ENCODE measurements around the gene ALG12.

ALG12 gene

DNA sequence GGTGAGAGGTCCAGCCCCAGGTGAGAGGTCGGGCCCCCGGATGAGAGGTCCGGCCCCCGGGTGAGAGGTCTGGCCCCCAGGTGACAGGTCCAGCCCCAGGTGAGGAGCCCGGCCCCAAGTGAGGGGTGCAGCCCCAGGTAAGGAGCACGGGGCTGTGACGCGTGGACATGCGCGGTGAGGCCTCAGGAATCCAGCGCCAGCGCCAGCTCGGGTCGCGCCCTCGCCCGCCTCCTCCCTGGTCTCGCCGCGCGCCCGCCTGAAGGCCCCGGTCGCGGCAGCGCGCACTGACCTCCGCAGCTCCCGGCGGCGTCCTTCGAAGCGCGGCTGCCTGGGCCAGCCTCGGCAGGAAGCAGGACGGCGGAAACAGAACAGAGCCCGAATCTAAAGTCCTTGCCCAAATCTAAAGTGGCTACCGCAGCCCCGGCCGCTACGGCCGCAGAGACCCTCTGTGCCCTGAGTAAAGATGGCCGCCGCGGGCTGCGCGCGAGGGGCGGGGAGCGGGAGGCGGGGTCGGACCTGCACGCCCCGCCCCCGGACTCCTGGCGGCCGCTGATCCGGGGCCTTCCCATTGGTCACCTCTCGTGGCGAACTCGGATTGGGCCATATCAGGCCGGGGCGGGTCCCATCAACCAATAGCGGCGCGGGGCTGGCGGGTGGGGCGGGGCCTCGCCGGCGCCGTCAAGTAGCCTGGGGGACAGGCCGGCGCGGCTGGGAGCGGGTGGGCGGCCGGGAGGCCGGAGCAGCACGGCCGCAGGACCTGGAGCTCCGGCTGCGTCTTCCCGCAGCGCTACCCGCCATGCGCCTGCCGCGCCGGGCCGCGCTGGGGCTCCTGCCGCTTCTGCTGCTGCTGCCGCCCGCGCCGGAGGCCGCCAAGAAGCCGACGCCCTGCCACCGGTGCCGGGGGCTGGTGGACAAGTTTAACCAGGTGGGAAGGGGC is at the start of gene ALG12, which contains the start of gene CRELD2:
ALG12 (minus strand) TSS at position 465 of the 937 bp plus-strand sequence. CDS start 4,673 bp downstream, outside the sequence.
CRELD2 (plus strand) TSS at position 661 of the 937 bp plus-strand sequence; CDS start at position 797, 136 bp downstream.
- peak; percentile 94 for DNase-seq

DNA sequence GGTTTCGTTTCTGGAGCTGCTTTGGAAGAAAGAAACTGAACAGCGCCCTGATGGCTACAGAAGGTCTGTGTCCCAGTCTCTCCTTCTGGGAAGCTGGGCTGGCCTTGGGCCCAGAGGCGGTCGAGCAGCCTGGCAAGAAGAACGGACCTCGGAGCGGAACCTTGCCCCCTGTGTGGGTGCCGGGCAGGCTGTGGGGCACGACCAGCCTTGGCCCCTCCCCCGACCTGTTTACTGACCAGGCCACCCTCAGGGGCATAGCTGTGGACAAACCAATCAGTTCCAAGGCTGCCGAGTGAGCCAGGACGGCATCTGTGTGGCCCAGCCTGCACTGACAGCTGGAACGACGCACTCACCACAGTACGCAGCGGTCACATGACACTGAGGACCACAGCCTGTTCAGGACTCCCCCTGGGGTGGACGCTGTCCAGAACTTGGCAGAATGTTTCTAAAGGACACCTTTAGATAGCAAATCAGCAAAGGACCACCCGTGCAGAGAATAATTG is 49.5 kb upstream of the ALG12 start:
- no peak for DNase-seq

DNA sequence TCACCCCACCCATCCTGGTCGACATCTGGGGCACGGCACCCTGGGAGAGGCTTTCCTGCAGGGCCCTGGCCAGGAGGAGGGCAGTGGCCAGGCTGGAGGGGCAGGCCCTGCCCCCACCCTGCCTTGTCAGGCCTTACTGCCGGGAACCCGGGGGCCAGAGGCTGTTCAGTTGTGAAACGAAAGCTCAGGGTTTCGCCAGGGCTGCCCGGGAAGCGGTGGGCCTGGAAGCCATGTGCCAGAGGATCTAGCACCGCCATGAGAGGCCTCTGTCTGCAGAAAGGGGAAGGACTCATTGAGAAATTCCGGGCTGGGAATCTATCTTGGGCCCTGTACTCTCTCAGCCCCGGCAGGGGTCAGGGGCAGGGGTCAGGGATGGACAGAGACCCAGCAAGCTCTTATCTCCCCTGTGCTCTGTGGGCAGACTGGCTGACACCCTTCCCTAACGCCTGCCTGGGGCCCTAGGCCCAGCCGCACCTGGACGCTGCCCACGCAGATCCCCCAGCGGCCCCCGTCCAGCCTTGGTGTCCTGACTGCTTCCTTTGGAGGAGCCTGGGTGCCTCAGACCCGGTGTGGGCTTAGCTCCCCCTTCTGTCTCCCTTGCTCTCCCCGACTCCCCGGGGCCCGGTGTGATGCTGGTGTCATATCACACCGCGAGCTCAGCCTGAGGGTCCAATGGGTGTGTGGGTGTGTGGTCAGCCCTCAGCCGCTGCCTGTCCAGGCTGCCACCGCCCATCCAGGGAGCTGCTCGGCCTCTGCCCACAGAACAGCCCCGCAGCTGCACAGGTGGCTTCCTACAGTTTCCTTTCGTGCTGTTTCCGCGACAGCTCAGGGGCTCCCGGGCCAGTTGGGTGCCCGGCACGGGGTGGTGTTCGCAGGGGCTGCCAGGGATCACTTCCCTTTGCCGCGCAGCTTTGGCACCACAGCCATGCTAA is 48.8 kb upstream of the ALG12 start:
- no peak for DNase-seq

DNA sequence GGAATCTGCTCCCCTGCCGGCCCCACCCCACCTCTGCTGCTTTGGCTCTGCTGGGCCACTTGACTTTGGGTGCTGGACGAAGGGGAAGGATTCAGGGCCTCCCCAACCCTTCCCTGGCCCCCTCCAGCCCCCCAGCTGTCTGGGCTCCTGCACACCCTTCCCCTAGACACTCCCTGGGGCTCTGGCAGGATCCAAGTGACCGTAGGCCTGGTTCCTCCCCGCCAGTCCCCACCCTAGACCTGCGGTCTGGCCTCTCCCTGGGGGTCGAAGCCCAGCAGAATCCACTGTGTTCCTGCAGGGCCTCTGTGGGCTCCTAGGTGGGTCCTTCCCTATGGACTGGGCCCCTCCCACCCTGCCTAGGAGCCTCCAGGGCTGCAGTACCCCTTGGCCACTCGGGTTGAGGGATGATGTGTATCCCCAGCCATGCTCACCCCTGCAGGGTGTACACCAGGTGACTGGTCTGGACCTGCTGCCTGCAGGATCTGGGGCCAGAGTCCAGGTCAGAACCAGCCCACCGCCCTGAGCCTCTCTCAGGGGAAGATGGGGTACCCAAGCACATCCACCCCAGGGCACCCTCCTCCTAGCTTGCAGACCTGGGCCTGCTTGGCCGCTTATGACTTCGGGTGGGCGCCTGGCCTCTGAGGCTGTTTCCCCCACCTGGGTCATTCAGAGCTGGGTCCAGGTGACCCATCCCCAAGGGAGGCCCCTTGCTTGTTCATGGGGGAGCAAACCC is 48.0 kb upstream of the ALG12 start:
- DNase-seq = no peak

DNA sequence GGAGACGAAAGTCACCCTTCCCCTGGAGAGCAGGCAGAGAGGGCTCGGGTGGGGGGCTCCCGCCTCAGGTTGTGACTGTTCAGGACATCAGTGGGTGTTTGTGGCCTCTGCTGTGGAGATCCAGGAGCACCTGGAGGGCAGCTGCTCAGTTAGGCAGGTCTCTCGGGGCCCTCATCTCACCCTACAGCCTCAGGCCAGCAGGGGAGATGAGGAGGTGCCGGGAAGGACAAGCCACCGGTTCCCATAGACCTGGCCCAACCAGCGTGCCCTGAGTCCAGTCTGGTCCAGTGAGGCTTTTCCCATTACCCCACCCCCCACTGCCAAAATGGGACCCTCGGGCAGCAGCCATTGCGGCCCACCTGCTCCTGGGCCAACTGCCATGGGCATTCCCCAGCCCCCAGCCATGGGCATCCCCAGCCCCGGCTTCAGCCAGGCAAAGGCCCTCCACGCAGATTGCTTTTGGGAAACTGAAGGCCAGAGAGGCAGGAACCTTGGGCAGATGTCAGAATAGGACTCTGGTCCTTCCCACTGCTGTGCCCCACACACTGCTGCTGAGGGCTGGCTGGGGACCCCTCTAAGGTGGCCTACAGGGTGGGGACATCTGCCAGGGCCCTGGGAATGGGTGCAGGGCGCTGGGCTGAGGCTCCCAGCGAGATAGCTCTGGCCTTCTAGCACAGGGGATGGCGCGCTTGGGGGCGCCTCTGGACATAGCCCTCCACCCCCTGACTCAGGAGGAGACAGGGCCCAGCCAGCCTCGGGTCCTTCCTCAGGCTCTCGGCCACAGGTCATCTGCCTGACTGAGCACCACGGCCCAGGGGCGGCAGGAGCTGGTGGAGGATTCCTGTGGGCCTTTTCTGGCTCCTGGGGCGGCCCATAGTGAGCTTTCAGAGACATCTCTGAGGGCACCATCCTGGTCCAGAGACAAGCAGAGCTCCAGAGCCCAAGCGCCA is 47.1 kb upstream of the ALG12 start:
- no peak for DNase-seq

- no peak for DNase-seq
These were observed 46.2 kb upstream of the ALG12 start for GRCh38 chr22:49964136-49965090.

- DNase-seq = no peak
These were observed 45.4 kb upstream of the ALG12 start for GRCh38 chr22:49963647-49964026.

DNA sequence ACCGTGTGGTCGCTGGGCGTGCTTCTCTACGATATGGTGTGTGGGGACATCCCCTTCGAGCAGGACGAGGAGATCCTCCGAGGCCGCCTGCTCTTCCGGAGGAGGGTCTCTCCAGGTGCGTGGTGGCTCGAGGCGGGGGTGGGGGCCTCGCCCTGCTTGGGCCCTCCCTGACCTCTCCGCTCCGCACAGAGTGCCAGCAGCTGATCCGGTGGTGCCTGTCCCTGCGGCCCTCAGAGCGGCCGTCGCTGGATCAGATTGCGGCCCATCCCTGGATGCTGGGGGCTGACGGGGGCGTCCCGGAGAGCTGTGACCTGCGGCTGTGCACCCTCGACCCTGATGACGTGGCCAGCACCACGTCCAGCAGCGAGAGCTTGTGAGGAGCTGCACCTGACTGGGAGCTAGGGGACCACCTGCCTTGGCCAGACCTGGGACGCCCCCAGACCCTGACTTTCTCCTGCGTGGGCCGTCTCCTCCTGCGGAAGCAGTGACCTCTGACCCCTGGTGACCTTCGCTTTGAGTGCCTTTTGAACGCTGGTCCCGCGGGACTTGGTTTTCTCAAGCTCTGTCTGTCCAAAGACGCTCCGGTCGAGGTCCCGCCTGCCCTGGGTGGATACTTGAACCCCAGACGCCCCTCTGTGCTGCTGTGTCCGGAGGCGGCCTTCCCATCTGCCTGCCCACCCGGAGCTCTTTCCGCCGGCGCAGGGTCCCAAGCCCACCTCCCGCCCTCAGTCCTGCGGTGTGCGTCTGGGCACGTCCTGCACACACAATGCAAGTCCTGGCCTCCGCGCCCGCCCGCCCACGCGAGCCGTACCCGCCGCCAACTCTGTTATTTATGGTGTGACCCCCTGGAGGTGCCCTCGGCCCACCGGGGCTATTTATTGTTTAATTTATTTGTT is 44.8 kb upstream of the ALG12 start:
- no peak for DNase-seq

- DNase-seq = peak; percentile 20
These were observed 43.9 kb upstream of the ALG12 start for GRCh38 chr22:49962012-49962750.

- DNase-seq = no peak
These were observed 43.4 kb upstream of the ALG12 start for GRCh38 chr22:49961601-49962011.

GRCh38 chr22:49961005-49961600 is 42.9 kb upstream of the ALG12 start:
- no peak for DNase-seq

DNA sequence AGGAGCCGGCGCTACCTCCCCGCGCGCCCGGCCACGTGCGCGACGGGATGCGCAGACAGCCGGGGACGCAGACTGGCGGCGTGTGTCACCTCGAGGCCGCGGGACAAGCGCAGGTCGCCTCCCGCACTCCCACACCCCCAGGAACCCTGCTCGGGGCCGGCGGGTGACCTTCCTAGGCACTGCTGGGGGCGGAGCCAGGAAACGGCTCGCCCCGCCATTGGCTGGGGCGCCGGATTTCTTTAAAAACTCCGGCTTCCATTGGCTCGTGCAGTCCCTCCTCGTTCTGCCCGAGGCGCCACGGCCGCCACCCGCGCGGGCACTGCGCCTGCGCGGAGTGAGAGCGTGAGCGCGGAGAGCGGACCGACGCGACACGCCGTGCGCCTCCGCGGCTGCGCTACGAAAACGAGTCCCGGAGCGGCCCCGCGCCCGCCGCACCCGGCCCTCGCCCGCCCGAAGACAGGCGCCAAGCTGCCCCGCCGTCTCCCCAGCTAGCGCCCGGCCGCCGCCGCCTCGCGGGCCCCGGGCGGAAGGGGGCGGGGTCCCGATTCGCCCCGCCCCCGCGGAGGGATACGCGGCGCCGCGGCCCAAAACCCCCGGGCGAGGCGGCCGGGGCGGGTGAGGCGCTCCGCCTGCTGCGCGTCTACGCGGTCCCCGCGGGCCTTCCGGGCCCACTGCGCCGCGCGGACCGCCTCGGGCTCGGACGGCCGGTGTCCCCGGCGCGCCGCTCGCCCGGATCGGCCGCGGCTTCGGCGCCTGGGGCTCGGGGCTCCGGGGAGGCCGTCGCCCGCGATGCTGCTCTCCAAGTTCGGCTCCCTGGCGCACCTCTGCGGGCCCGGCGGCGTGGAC is 42.1 kb upstream of the ALG12 start, which contains the start of gene PIM3:
PIM3 (plus strand) TSS at position 614 of the 846 bp plus-strand sequence; CDS start at position 790, 176 bp downstream.
- DNase-seq = peak; percentile 91

DNA sequence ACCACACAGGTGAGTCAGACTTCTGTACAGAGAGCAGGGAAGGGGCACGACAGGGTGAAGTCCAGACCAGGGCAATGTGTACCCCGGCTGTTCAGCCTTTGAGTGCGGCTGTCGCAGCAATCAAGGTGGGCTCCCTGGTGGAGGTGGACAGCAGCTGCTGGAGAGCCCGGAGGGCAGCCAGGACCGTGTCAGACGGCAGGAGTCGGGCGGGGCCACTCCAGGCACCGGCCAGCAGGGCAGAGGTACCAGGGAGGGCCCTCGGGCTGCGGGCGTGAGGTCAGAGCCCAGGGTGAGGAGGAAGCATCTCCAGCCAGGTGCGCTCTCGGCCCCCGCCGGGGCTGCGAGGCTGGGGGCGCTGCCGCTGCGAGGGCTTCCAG is 41.5 kb upstream of the ALG12 start:
- DNase-seq = no peak

GRCh38 chr22:49958931-49959781 is 40.9 kb upstream of the ALG12 start:
- DNase-seq = no peak

GRCh38 chr22:49958366-49958921 is 40.2 kb upstream of the ALG12 start:
- DNase-seq = no peak

Measured in SHP77 treated with DMSO at 0.1 percent for 48 hours (cell line).